H7 (cell line): ENCODE results near the gene PPP1R15B. TPM values are rescaled to one million over a fixed set of nuclear protein-coding genes. Genes with fewer than 3 reads are reported as not detected.

Source experiments
- DNase-seq: peaks from one replicate; pipeline ENCODE4 v3.0.0; 2012
- H3K27me3 ChIP-seq: 2 replicates; pipeline ENCODE4 v1.6.0; 2011; ENCODE audit warnings: mild to moderate bottlenecking, low read length; ENCODE audit not compliant: control insufficient read depth, insufficient read depth
- H3K36me3 ChIP-seq: replicated peaks from 2 replicates; pipeline ENCODE4 v1.5.1; 2011; ENCODE audit warnings: low read length; ENCODE audit not compliant: control insufficient read depth, insufficient read depth
- H3K4me3 ChIP-seq: 2 replicates; pipeline ENCODE4 v1.5.1; 2011; ENCODE audit warnings: low read depth, mild to moderate bottlenecking, control low read depth, low read length, moderate library complexity; ENCODE audit not compliant: insufficient read depth
- total RNA-seq: library from RNA; depleted of rRNA; stranded (reverse); fragments of >200 nt; shearing (Covaris generic); gene quantifications from 2 replicates; pipeline ENCODE4 v1.2.3, GENCODE V29; 2014

The PPP1R15B gene
- total RNA-seq, 1 experiment from 2014 or later = 37.1 TPM

DNA sequence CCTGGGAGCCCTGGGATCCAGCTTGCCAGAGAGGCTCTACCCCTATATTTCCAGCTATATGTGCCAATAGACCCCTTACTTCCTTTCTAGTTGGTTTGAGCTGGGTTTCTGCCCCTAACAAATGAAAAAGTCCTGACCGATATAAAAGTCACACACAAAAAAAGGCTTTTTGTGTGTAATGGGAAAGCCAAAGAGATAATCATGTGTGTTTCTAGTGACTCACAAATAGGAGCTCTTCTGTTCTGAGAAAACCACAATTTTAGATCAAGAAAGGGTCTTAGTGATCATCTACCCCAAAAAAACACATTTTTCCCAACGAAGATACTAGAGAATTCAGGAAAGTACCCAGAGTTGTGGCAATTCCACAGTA is 28.9 kb downstream of the PPP1R15B start:
- H3K27me3 ChIP-seq = peaks cover 24% of the 10 kb centered on the region
- H3K4me3 ChIP-seq = no peak overlapping the region
- no peak for DNase-seq
- H3K36me3 ChIP-seq = no peaks in the 10 kb centered on the region

DNA sequence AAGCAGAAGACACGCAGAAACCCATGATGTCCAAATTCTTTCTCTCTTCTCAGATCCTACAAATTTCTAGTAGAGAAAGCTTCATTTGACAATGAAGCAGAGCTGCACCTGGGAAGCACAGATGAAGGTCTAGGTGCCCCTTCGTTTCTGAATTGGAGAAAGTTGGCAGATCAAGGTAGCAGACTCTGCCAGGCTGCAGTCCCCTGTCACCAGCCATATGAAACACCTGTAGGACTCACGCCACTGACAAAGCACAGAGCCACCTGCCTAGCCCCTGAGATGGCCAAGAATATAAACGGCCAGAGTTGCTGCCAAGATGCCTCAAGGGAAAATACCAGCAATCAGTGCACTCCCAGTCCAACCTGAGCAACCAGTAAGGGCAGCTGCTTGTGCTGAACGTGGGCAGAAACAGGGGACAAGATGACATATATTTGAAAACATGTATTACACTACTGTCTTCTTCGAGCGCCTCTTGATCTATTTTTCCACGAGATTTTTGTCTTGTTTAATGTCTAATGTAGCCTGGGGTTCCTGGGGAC is 31.3 kb downstream of the PPP1R15B start:
- H3K36me3 ChIP-seq = no peaks in the 10 kb centered on the region
- DNase-seq = no peak
- H3K27me3 ChIP-seq = peaks cover 44% of the 10 kb centered on the region
- no peak overlapping the region for H3K4me3 ChIP-seq

DNA sequence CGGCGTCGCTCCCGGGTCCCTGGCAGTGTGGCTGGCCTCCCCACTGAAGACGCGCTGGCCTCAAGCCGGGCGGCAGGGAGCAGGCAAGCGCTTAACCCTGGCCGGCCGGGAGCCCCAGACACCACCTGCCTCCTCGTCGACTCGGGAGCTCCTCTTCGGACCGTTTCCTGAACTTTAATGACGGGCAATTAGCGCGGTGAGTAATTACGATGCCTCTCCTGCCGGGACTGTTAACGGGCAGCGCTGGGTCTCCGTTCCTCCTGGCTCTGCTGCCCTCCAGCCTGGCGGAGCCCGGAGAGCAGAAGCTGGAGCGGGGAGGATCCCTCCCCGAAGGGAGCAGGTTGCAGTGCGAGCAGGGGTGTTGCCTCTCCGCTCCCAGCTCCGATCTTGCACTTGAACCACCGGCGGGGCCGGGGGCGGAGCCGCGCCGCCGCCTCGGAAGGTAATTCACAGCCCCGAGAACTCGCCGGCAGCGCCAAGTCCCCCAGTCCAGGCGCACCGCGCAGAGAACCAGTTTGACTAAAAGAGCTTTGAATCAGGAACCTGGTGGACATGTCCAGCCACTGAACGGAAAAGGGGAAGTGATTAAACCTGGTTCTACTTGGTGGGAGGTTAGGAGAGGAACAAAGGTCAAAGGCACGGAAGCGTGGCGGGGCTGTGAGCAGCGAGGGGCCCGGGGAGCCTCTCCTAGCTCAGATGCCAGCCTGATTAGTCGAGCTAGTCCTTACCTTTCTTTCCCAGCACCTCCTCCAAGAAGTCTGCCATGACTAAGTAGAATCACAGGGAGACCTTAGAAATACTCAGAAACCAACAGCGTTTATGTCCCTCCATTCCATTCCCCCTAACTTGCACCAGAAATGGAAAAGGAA is 33.6 kb downstream of the PPP1R15B start:
- peak; percentile 89 for DNase-seq
- Histone ChIP-seq H3K4me3 (peak overlapping the region; percentile 64), H3K27me3 (peaks cover 47% of the 10 kb centered on the region), H3K36me3 (no peaks in the 10 kb centered on the region)

DNA sequence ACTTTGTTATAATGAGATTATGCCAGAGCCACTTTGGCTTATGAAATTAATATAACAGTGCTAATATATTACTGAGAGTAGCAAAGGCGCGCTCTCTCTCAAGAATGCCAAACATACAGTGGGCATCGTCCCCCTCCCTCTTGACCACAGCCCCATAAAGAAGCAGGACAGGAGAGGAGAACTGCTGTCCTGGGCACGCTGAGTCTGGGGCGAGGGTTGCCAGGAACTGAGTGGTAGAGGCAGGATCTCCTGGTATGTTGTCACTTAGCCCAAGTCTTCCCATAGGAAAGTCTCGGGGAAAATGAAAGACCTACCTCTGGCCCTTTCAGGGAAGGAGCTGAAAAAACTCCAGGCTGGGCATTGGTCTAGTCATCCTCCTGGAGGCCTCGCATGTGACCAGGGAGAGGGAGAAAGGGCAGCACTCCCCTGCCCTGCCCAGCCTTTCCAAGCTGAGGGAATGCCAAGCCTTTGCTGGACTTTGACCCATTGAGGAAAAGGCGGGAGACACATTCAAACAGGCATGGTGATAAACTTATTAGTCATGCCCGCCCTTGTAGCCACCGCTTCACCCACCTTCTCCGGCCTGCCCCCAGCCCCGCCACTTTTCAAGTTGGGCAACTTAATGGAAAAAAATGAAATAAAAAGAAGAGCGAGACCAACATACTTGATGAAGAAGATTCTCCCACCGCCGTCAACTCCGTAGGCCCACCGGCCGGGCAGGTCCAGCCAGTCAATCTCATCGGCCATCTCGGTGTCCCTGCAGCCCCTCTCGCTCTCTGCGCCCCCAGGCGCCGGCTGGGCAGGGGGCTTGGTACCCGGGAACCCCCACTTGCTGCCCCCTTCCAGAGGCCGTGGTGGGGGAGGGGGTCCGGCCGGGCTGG is 34.5 kb downstream of the PPP1R15B start:
- H3K27me3 ChIP-seq = peaks cover 47% of the 10 kb centered on the region
- no peaks in the 10 kb centered on the region for H3K36me3 ChIP-seq
- peak overlapping the region; percentile 64 for H3K4me3 ChIP-seq
- DNase-seq = no peak

DNA sequence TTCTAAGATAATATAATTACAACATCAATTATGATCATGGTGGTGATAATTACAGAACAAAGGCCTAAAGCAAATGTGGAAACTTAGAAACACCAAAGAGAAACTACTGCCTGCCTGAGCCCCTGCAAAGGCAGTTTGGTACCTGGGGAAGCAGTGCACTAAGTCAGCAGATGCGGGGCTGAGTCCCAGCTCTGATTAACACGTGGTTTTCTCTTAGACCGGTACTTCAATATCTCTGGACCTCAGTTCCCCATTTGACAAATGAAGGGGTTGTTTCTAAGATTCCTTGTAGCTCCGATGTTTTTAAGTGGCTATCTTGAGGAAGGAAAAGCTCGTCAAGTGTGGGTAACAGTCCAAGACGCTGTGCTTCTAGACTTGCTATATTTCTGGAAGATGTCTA is 35.2 kb downstream of the PPP1R15B start:
- Histone ChIP-seq H3K27me3 (peaks cover 47% of the 10 kb centered on the region), H3K4me3 (no peak overlapping the region), H3K36me3 (no peaks in the 10 kb centered on the region)
- DNase-seq = no peak

DNA sequence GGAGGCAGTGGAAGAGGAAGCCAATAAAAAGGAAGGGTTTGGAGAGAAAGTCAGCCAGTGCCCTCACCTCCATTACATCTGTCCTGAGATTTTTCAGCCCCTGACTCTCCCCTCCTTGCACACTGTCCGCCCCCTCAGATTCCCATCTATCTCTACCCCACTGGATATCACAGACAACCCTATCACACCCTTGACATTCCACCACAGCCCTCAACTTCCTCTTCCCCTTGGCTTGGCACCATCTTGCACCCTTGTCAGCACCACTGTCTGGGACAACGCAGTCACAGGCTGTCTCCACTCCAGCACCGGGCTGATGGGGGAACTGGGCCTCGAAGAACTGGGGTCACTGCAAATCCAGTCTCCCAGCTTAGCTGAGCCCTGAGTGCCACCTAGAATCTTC is 37.7 kb downstream of the PPP1R15B start:
- Histone ChIP-seq H3K27me3 (peaks cover 34% of the 10 kb centered on the region), H3K36me3 (no peaks in the 10 kb centered on the region)

DNA sequence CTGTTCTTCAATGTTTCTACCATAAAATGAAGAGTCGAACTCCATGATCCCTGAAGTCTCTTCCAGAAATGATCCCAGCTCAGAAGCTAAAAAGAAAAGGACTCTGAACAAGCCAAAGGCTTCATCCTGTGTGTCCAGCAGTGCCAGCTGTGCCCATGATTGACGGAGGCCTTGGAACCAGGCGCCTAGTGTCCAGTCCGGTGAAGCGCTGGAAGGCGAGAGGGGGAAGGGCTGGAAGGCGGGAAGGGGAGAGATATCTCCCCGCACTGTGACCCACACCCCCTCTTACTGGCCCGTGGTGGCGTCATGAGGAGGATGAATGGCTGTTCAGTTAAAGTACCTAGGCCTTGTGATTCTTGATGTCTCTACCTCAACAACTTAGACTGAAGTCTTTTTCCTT is 41.4 kb downstream of the PPP1R15B start:
- no peaks in the 10 kb centered on the region for H3K36me3 ChIP-seq
- H3K27me3 ChIP-seq = peaks cover under 1% of the 10 kb centered on the region; the same call in 1 of the 2 replicates
- no peak overlapping the region for H3K4me3 ChIP-seq
- DNase-seq = peak; percentile 29

More for the DNA sequence above, 37.7 kb downstream of the PPP1R15B start:
- H3K4me3 ChIP-seq = no peak overlapping the region
- DNase-seq = no peak

DNA sequence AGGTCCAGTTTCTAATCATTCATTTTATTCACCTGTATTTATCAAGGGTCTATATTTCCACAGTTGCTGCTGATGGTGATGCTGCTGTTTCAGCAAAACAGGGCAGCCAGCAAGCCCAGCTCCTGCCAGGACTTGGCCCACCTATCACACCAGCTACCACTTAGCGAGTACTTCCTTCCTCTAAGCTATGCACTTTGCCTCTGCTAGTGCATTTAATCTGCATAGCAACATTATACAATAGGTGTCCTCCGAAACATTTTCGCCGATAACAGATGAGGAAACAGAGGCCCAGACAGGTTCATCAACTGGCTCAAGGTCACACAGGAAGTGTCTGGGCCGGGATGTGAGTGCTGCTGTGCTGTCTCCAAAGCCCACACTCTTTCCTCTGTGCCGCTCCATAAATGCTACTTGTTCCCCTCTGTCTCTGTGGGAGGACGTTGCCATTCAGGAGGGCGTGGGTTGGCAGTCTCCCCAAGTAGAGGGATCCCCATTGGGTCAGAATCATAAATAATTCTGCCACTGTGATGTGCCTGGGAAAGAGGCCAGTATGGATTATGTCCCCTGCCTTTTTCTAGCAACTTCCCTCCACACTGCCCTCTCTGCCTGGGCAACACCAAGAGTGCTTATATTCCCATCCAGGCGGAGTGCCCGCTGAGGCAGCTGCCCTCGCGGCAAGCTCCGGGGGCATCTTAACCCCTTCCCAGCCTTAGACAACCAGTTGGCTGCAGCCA is 42.5 kb downstream of the PPP1R15B start:
- Histone ChIP-seq H3K27me3 (no peaks in the 10 kb centered on the region; the same call in 1 of the 2 replicates), H3K4me3 (no peak overlapping the region), H3K36me3 (no peaks in the 10 kb centered on the region)
- DNase-seq = peak; percentile 16

DNA sequence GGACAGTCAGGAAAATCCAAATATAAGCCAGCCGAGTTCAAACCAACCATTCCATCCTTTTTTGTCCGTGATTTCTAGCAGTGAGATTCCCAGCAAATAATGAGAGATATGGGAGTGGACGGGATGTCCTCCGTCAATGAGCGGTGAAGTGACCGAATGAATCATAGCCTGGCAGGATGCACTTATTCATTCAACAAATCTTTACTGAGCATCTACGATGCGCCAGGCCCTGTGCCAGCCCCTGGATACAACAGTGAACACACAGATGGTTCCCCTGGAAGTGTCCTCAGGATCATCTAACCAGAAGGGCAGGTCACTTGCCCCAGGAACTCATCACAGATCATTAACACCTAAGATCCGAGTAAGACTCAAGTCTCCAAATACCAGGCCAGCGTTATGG is 43.7 kb downstream of the PPP1R15B start:
- no peak for DNase-seq
- no peaks in the 10 kb centered on the region for H3K36me3 ChIP-seq
- no peak overlapping the region for H3K4me3 ChIP-seq
- peaks cover 4% of the 10 kb centered on the region for H3K27me3 ChIP-seq

DNA sequence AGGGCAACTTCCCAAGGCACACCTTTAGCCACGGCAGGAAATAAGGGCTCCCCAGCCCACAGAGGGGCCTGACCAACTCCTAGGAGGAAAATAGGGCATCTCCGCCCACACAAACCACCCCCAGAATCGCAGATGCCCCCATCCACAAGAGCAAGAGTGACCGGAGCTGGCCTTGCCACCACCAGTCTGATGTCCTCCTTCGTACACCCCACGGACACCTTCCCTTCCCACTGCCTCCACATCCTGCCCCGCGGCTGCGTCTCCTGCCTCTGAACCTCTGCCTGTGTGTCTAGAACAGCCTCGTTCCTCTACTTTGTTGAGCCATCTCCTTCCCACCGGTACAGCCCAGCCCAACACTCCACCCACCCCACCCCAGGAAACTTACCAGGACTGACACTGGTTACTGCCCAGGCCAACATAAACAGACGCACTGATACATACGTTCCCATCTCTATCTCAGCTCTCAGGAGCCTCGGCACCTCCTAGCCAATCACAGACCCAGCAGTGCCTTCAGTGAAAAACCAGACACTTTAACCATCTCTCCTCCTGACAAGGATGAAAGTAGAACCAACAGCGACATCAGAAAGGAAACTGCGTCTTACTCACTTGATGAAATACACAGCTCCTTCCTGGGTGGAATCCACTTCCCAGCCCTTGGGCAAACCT is 44.3 kb downstream of the PPP1R15B start:
- peak; percentile 15 for DNase-seq
- no peak overlapping the region for H3K4me3 ChIP-seq
- no peaks in the 10 kb centered on the region for H3K36me3 ChIP-seq
- H3K27me3 ChIP-seq = peaks cover 6% of the 10 kb centered on the region

DNA sequence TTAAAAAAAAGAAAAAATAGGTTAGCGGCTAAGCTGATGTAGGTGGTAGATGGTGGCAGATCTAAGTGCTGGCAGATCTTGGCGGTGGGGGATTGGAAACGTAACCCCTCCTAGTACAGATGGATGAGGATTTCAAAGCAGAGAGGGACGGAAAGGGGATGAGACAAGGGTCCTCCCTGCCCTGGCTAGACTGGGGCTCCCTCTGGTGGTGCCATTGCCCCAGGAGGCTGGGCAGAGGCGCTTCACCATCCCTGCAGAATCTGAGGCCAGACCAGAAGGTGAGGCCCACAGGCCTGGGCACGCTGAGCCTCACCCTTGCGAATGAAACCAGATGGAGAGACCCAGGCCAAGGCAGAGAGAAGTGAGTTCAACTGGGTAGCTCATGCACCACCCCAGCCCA is 44.9 kb downstream of the PPP1R15B start:
- peak; percentile 85 for DNase-seq
- peaks cover 8% of the 10 kb centered on the region for H3K27me3 ChIP-seq
- H3K4me3 ChIP-seq = no peak overlapping the region
- H3K36me3 ChIP-seq = no peaks in the 10 kb centered on the region

DNA sequence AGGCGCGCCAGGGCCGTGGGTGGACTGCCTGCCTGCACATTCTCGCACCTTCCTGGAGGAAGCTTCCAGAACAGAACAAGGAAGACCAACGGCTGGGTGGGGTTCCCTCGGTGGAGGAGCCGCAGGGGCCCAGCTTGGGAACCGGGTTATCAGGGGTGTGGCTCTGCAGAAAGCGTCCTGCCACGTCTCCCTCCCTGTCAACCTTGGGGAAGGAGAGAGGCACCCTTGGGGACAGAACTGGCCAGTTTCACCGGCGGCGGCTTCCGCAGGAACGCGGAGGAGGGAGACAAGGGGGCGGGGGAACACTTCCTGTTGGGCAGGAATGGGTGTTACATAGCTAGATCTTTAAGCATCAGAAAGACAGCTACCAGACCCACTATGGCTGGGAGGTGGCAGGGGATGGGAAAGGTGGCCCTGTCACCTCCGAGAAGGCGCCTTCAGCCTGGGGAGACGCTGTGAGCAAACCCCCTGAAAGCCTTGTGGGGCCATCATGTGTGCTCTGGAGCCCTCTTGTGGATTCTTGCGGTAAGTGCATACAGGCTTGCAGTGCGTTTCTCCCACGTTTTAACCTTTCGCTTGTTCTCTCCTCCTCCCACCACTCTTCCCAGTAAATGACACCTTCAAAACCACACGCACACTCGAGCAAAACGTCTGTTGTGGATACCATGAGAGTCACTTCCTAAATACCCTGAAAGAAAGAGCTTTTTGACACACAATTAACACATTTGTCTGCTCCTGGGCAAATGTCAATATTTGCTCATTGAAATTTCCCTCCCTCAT is 48.1 kb downstream of the PPP1R15B start:
- peaks cover 9% of the 10 kb centered on the region for H3K27me3 ChIP-seq
- peak overlapping the region; percentile 21; the same call in 1 of the 2 replicates for H3K4me3 ChIP-seq

DNA sequence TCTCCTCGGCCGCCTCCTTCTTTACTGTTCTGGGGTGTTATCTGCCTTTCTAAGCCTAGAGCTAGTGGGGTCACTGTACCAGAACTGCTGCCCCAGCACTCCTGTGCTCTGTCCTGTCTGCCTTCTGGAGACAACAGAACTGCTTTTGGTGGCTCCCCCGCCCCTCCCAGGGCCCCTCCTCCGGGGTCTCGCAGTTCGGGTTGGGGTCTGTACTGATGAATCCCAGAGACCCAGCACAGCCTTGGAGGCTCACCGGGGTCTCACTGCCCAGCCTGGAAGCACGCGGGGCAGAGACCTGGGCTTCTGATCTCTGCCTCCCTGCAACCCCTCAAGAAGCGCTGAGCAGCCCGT is 48.7 kb downstream of the PPP1R15B start:
- Histone ChIP-seq H3K4me3 (no peak overlapping the region; the same call in 1 of the 2 replicates), H3K27me3 (peaks cover 10% of the 10 kb centered on the region)
- DNase-seq = no peak

More for the DNA sequence above, 48.1 kb downstream of the PPP1R15B start:
- peak; percentile 86 for DNase-seq
- H3K36me3 ChIP-seq = no peaks in the 10 kb centered on the region

More for the DNA sequence above, 48.7 kb downstream of the PPP1R15B start:
- no peaks in the 10 kb centered on the region for H3K36me3 ChIP-seq
